K562 (cell line): ENCODE results near the gene APOL4. TPM values are rescaled to one million over a fixed set of nuclear protein-coding genes. Genes with fewer than 3 reads are reported as not detected.

Source experiments
- ATAC-seq: fragments of 200-7000 bp; cut with Tn5 transposase; 3 replicates; pipeline ENCODE4 v1.9.1; 2020; ENCODE audit warnings: moderate library complexity
- BruUV-seq: library from RNA; stranded (reverse); fragments of 400-500 nt; replicated peaks from 2 replicates; lab custom pipeline; 2021; lab: Mats Ljungman, UMichigan
- CTCF ChIA-PET: fragments of 300-600 bp; formaldehyde crosslinking; extraction: SDS; loops from one replicate; lab custom pipeline; 2021; ENCODE audit warnings: low intra/inter-chr PET ratio; lab: Yijun Ruan, JAX
- POLR2A ChIA-PET: fragments of 300-600, 350-650 bp; sonication (Branson Sonifier 250); formaldehyde crosslinking; extraction: SDS; loops from one replicate; lab custom pipeline; 2021; ENCODE audit warnings: antibody characterized with exemption, inconsistent platforms; lab: Yijun Ruan, JAX
- DNase-seq, 4 experiments: peaks; one replicate each; pipeline versions ENCODE4 v3.0.0 to v3.0.0-alpha.2; 2011 to 2018; ENCODE audit warnings: low spot score in 3 of 4, mixed read lengths in 3 of 4; ENCODE audit errors: extremely low read depth in 1 of 4
- FAIRE-seq: peaks from 2 replicates; lab custom pipeline; 2011; peaks lifted over from hg19 to GRCh38; lab: Jason Lieb, UNC
- H2AFZ ChIP-seq: 2 replicates; pipeline ENCODE4 v1.6.0; 2011; ENCODE audit warnings: low read depth, low read length, control low read depth, inconsistent platforms
- H3K27ac ChIP-seq: fragments of 200-600 bp; 3 replicates; pipeline ENCODE4 v1.8.0; 2011; ENCODE audit warnings: low read depth, mild to moderate bottlenecking, control low read depth, inconsistent platforms, low read length, moderate library complexity, mixed read lengths; ENCODE audit errors: extremely low read depth
- H3K27me3 ChIP-seq, 2 experiments: fragments of 300-600 bp in 1 of 2; 2 replicates in 1 of 2; 3 replicates in 1 of 2; pipeline versions ENCODE4 v1.6.0 to v1.8.0; 2011; ENCODE audit warnings: inconsistent platforms in 2 of 2, low read length in 2 of 2, mild to moderate bottlenecking in 1 of 2, mixed read lengths in 1 of 2, moderate library complexity in 1 of 2; ENCODE audit not compliant: control insufficient read depth in 2 of 2, insufficient read depth in 2 of 2
- H3K36me3 ChIP-seq: fragments of 300-600 bp; 3 replicates; pipeline ENCODE4 v1.8.0; 2011; ENCODE audit warnings: mild to moderate bottlenecking, low read length, inconsistent platforms; ENCODE audit not compliant: control insufficient read depth, insufficient read depth
- H3K4me1 ChIP-seq, 2 experiments: fragments of 200-600 bp in 1 of 2; replicated peaks in 1 of 2; 2 replicates in 1 of 2; 3 replicates in 1 of 2; pipeline versions ENCODE4 v1.5.1 to v1.8.0; 2011; ENCODE audit warnings: inconsistent platforms in 2 of 2, low read length in 2 of 2, mild to moderate bottlenecking in 1 of 2, mixed read lengths in 1 of 2, moderate library complexity in 1 of 2; ENCODE audit not compliant: control insufficient read depth in 2 of 2, insufficient read depth in 2 of 2
- H3K4me2 ChIP-seq: 2 replicates; pipeline ENCODE4 v1.6.1; 2011; ENCODE audit warnings: low read length, control low read depth, inconsistent platforms, mixed read lengths; ENCODE audit not compliant: insufficient read depth
- H3K4me3 ChIP-seq: fragments of 200-600 bp; sonication (generic), shearing (Covaris generic); 2 replicates; pipeline ENCODE4 v1.5.1; 2016; ENCODE audit warnings: control low read depth, inconsistent platforms
- H3K79me2 ChIP-seq: fragments of 200-600 bp; 3 replicates; pipeline ENCODE4 v1.8.0; 2011; ENCODE audit warnings: low read length, inconsistent platforms; ENCODE audit not compliant: control insufficient read depth, insufficient read depth
- H3K9ac ChIP-seq, 2 experiments: 2 replicates each; pipeline versions ENCODE4 v1.6.0 to v1.6.1; 2011; ENCODE audit warnings: low read depth in 2 of 2, low read length in 2 of 2, control low read depth in 1 of 2, inconsistent platforms in 1 of 2, mild to moderate bottlenecking in 1 of 2, mixed read lengths in 1 of 2; ENCODE audit not compliant: insufficient read depth in 1 of 2
- H3K9me1 ChIP-seq: one replicate; pipeline ENCODE4 v1.6.0; 2011; ENCODE audit warnings: inconsistent platforms, mild to moderate bottlenecking, low read length, moderate library complexity; ENCODE audit not compliant: control insufficient read depth, insufficient read depth
- H3K9me3 ChIP-seq: replicated peaks from 2 replicates; pipeline ENCODE4 v1.5.1; 2011; ENCODE audit warnings: low read depth, low read length, inconsistent platforms; ENCODE audit not compliant: control insufficient read depth, insufficient read depth
- H4K20me1 ChIP-seq: replicated peaks from 2 replicates; pipeline ENCODE4 v1.6.1; 2011; ENCODE audit warnings: low read length, inconsistent platforms, mixed read lengths; ENCODE audit not compliant: control insufficient read depth, insufficient read depth
- EGR1 ChIP-seq: fragments of 450-650 bp; conservative IDR thresholded peaks from 2 replicates; pipeline ENCODE4 v1.6.1; 2017; ENCODE audit warnings: mild to moderate bottlenecking
- ESRRB ChIP-seq: fragments of 250-450 bp; sonication (Bioruptor Pico); IDR thresholded peaks from 2 replicates; pipeline ENCODE4 v1.5.0; 2020; ENCODE audit warnings: mild to moderate bottlenecking, moderate library complexity, borderline replicate concordance
- FOXP4 ChIP-seq: sonication (generic); formaldehyde crosslinking; IDR thresholded peaks from 2 replicates; pipeline ENCODE4 v1.8.0; 2022; ENCODE audit warnings: mild to moderate bottlenecking, missing genetic modification reagents, borderline replicate concordance
- MBD2 ChIP-seq: sonication (generic); IDR thresholded peaks from 2 replicates; pipeline ENCODE4 v1.6.1; 2016; ENCODE audit warnings: low read depth, borderline replicate concordance
- MLX ChIP-seq, 2 experiments: fragments of 450-650 bp in 1 of 2; sonication (generic) in 1 of 2; formaldehyde crosslinking; conservative IDR thresholded peaks; 2 replicates each; pipeline versions ENCODE4 v1.4.0 to v1.8.1; 2020 to 2022; ENCODE audit warnings: mild to moderate bottlenecking in 1 of 2, missing genetic modification reagents in 1 of 2
- PHB ChIP-seq: fragments of 250-450 bp; sonication (Bioruptor Pico); IDR thresholded peaks from 2 replicates; pipeline ENCODE4 v1.5.0; 2021
- SP2 ChIP-seq: IDR thresholded peaks from 2 replicates; pipeline ENCODE4 v1.6.1; 2011; ENCODE audit warnings: mild to moderate bottlenecking, low read depth, low read length, moderate library complexity; ENCODE audit not compliant: poor library complexity, severe bottlenecking; ENCODE audit errors: extremely low read depth
- ZFPM2 ChIP-seq: fragments of 250-450 bp; sonication (Bioruptor Pico); IDR thresholded peaks from 2 replicates; pipeline ENCODE4 v1.5.1; 2022; ENCODE audit warnings: mild to moderate bottlenecking
- ZNF408 ChIP-seq: fragments of 250-450 bp; sonication (Bioruptor Pico); IDR thresholded peaks from 2 replicates; pipeline ENCODE4 v1.4.0; 2020; ENCODE audit warnings: low read depth, mild to moderate bottlenecking, moderate library complexity
- ZNF57 ChIP-seq: fragments of 450-650 bp; formaldehyde crosslinking; IDR thresholded peaks from 2 replicates; pipeline ENCODE4 v1.4.0; 2020; ENCODE audit warnings: mild to moderate bottlenecking, moderate library complexity
- WGBS: fragments of 100-300 bp; shearing (Covaris generic); methylation state at CpG from one replicate; pipeline ENCODE4 v1.1.6; 2016; ENCODE audit warnings: low coverage, mixed read lengths; ENCODE audit not compliant: insufficient coverage; ENCODE audit errors: missing lambda C conversion rate; 5-methylcytosine and 5-hydroxymethylcytosine counted together
- in situ Hi-C: fragments of 300-500 bp; cut with MboI; formaldehyde crosslinking; loops from 4 replicates; pipeline ENCODE4 v1.15.0; 2018; ENCODE audit warnings: inconsistent platforms, mixed read lengths
- intact Hi-C: fragments of 100-400 bp; cut with micrococcal nuclease; formaldehyde crosslinking; loops from 2 replicates; pipeline ENCODE4 v1.14.2; 2022
- polyA plus RNA-seq, 8 experiments: library from polyadenylated mRNA; depleted of rRNA in 4 of 8; stranded (reverse) in 5 of 8; unstranded in 3 of 8; fragments of >200 nt; fragmentation: Nextera tagmentation in 2 of 8; fragmentation: Illumina TruSeq in 1 of 8; extraction: Ambion mirVana in 2 of 8; extraction: Trizol in 1 of 8; gene quantifications; 2 replicates each; pipeline versions ENCODE4 v1.2.1 to v1.2.3, GENCODE V29; 2011 to 2014; ENCODE audit warnings: inconsistent platforms in 1 of 8, missing spikeins in 1 of 8
- total RNA-seq, 7 experiments: library from RNA; depleted of rRNA in 6 of 7; stranded (reverse); fragments of >200 nt in 6 of 7; fragmentation: Illumina TruSeq in 2 of 7; extraction: Trizol in 2 of 7; gene quantifications; 2 replicates each; pipeline versions ENCODE4 v1.2.1 to v1.2.3, GENCODE V29; 2011 to 2021; ENCODE audit warnings: low replicate concordance in 1 of 7
- TF ChIP-seq, protein P1 (sequence below): fragments of 450-650 bp; IDR thresholded peaks from 2 replicates; pipeline ENCODE4 v1.6.1; 2014; ENCODE audit warnings: low read depth, mild to moderate bottlenecking, moderate library complexity, borderline replicate concordance

APOL4 gene
- total and polyA plus RNA-seq, 9 of the 15 experiments (the other 6 are each of a cell fraction or from before 2014, with no cell fraction given): 6.5 to 15.0 (median 9.8) TPM

GRCh38 chr22:36226189-36226588 lies 24.6 kb upstream of the APOL4 start:
- TF ChIP-seq PHB (CRISPR knock-in tag) (no peak), ZFPM2 (no peak), ZNF57 (CRISPR knock-in tag) (no peak), EGR1 (no peak), SP2 (no peak)
- ATAC-seq (no peak), DNase-seq (no peak), FAIRE-seq (no peak)
- no peak overlapping the region for H3K4me3 ChIP-seq
- ChIA-PET POLR2A (interaction anchor here (0.8 to 1.1 kb wide), 3 partner anchors 9 to 45 kb away, joined by 3 read pairs; partner anchors contain the start of gene APOL1), CTCF (no interaction called here)
- H3K4me1 ChIP-seq: peaks cover 0 to 3% of the 10 kb centered on the region in 2 experiments; a peak in 1 of 5 replicates
- H4K20me1 ChIP-seq: no peaks in the 10 kb centered on the region
- H3K27ac ChIP-seq: no peak overlapping the region
- intact Hi-C loops: no loop called here
- no peaks in the 10 kb centered on the region for H3K9me1 ChIP-seq
- WGBS: 73% methylated on average over 4 of the region's 5 CpGs
- BruUV-seq: no TSS peak
- no peaks in the 10 kb centered on the region for H3K79me2 ChIP-seq
- H2AFZ ChIP-seq: no peak overlapping the region
- no peaks in the 10 kb centered on the region for H3K27me3 ChIP-seq
- in situ Hi-C loops: no loop called here
- H3K9ac ChIP-seq: no peak overlapping the region
- H3K4me2 ChIP-seq: no peak overlapping the region
- no peaks in the 10 kb centered on the region for H3K9me3 ChIP-seq
- peaks cover 13% of the 10 kb centered on the region; the same call in 1 of the 3 replicates for H3K36me3 ChIP-seq

GRCh38 chr22:36225333-36225922 lies 23.8 kb upstream of the APOL4 start:
- 16% methylated on average over 7 of the region's 9 CpGs for WGBS
- Histone ChIP-seq H3K27me3 (no peaks in the 10 kb centered on the region), H3K27ac (no peak overlapping the region), H3K4me3 (no peak overlapping the region), H2AFZ (no peak overlapping the region), H3K4me1 (peaks cover 0 to 3% of the 10 kb centered on the region in 2 experiments; a peak in 1 of 5 replicates), H3K79me2 (no peaks in the 10 kb centered on the region), H3K9me1 (no peaks in the 10 kb centered on the region), H4K20me1 (no peaks in the 10 kb centered on the region), H3K4me2 (no peak overlapping the region), H3K9ac (no peak overlapping the region), H3K9me3 (no peaks in the 10 kb centered on the region), H3K36me3 (peaks cover 12% of the 10 kb centered on the region; the same call in 1 of the 3 replicates)
- no TSS peak for BruUV-seq
- ATAC-seq (no peak), FAIRE-seq (no peak), DNase-seq (no peak)
- in situ Hi-C loops: no loop called here
- intact Hi-C loops: no loop called here
- POLR2A ChIA-PET: interaction anchor here (0.8 kb wide), 1 partner anchor 10 kb away, joined by 3 read pairs; no protein-coding TSS in a partner anchor
- CTCF ChIA-PET: no interaction called here
- TF ChIP-seq FOXP4 (CRISPR knock-in tag) (no peak), MBD2 (no peak), ZNF408 (no peak), MLX (CRISPR knock-in tag; conservative IDR thresholded peaks at IDR 0.05) (no peak), ESRRB (CRISPR knock-in tag) (no peak)
- TF ChIP-seq, protein P1, sequence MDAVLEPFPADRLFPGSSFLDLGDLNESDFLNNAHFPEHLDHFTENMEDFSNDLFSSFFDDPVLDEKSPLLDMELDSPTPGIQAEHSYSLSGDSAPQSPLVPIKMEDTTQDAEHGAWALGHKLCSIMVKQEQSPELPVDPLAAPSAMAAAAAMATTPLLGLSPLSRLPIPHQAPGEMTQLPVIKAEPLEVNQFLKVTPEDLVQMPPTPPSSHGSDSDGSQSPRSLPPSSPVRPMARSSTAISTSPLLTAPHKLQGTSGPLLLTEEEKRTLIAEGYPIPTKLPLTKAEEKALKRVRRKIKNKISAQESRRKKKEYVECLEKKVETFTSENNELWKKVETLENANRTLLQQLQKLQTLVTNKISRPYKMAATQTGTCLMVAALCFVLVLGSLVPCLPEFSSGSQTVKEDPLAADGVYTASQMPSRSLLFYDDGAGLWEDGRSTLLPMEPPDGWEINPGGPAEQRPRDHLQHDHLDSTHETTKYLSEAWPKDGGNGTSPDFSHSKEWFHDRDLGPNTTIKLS: no peak
